ENCODE results near the gene TPM1. TPM values are rescaled to one million over a fixed set of nuclear protein-coding genes. Genes with fewer than 3 reads are reported as not detected.

TPM1 gene
- total RNA-seq, 4 donors from 2014 or later, result 181 to 611 (median 293) TPM

- TF ChIP-seq CTCF (IDR thresholded peaks at IDR 0.05; ENCODE audit: low read depth), result no peak
Measured at GRCh38 chr15:63109920-63110319, 67.4 kb downstream of the TPM1 start.

GRCh38 chr15:63110428-63111026, 68.0 kb downstream of the TPM1 start:
- TF ChIP-seq CTCF (IDR thresholded peaks at IDR 0.05; ENCODE audit: low read depth), result no peak

- TF ChIP-seq CTCF (IDR thresholded peaks at IDR 0.05; ENCODE audit: low read depth), result no peak
Measured at GRCh38 chr15:63111481-63111880, 68.9 kb downstream of the TPM1 start.

DNA sequence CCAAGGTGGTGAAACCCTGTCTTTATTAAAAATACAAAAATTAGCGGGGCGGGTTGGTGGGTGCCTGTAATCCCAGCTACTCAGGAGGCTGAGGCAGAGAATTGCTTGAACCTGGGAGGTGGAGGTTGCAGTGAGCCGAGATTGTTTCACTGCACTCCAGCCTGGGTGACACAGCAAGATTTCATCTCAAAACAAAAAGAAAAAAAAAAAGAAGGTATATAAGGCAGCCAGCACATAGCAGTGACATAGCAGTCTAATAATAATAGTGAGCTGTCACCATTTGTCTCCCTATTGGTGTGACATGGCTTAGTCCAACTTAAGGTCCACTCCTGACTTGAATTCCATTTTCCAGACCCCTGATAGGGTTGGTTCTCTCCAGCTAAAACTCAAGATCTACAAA, 70.3 kb downstream of the TPM1 start:
- TF ChIP-seq CTCF (IDR thresholded peaks at IDR 0.05; ENCODE audit: low read depth), result no peak

DNA sequence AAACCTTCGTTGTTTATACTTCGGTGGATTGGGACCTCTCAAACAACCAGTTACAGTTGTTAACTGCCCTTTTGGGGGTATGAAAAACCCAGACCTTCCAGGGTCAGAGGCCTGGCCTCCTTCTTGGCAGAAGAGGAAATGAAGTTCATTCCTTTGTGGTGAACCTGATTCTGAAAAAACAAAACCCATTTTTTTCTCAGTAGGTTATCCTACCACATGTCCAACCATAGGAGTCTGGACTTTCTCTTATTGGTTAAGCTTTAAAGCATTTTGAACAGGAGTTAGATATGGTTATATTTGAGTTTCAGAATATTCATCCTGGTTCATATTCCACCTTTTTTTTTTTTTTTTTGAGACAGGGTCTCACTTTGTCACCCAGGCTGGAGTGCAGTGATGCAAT, 71.9 kb downstream of the TPM1 start:
- TF ChIP-seq CTCF (IDR thresholded peaks at IDR 0.05; ENCODE audit: low read depth), result no peak

Other genes starting within 250 kb of the TPM1 start
- gene LACTB, start 79.1 kb downstream of the TPM1 start, total RNA-seq, result 10 to 100 TPM; 19.8 to 46.7 (median 30.0) TPM
- gene RPS27L, start 114.7 kb downstream of the TPM1 start, total RNA-seq, result 100 to 1,000 TPM in 2 of 4 donors, 10 to 100 TPM in 2; 46.2 to 172 (median 99.7) TPM
- gene RAB8B, start 146.9 kb downstream of the TPM1 start, total RNA-seq, result 10 to 100 TPM; 24.9 to 93.8 (median 56.0) TPM
- 10 to 100 TPM; 17.0 to 42.2 (median 21.8) TPM for gene APH1B, start 234.9 kb downstream of the TPM1 start, total RNA-seq